Adrenal gland (tissue), 5 donors: ENCODE measurements around the gene SAPCD1.
"Not testable (repeated sequence)": the region's sequence is repeated elsewhere in the genome, so short reads cannot be mapped to it uniquely, and the experiment has no call there.

Experiments used
- CTCF ChIP-seq, 6 experiments: fragments of 450-650 bp in 4 of 6; fragments of 200-600 bp in 2 of 6; sonication (generic) in 1 of 6; IDR thresholded peaks; 1 replicate in 5 of 6; 2 replicates in 1 of 6; pipeline versions ENCODE4 v1.5.1 to v1.8.0; 2016 to 2021; ENCODE audit warnings: antibody characterized with exemption in 6 of 6, mild to moderate bottlenecking in 2 of 6, moderate library complexity in 1 of 6
- POLR2A ChIP-seq, 2 donors: fragments of 450-650 bp; IDR thresholded peaks; one replicate each; pipeline ENCODE4 v1.6.1; 2017; ENCODE audit warnings: antibody characterized with exemption in 2 of 2, mild to moderate bottlenecking in 2 of 2, moderate library complexity in 1 of 2
- donor health status: DM: no; HTN: no; CAD: no.

GRCh38 chr6:31801031-31801927 lies 38.8 kb downstream of the SAPCD1 start:
- TF ChIP-seq POLR2A, CTCF (IDR thresholded peaks at IDR 0.05): not testable (repeated sequence)
